Breast epithelium (tissue), 4 donors: ENCODE data around the gene C9orf152. TPM values are rescaled to one million over a fixed set of nuclear protein-coding genes. Genes with fewer than 3 reads are reported as not detected.
"Not testable (repeated sequence)": the region's sequence is repeated elsewhere in the genome, so short reads cannot be mapped to it uniquely, and the experiment has no call there.

Experiments
- DNase-seq, 2 donors: peaks; one replicate each; pipeline ENCODE4 v3.0.0-alpha.2; 2019; ENCODE audit warnings: low spot score in 2 of 2
- H3K27ac ChIP-seq, 2 donors: fragments of 200-600 bp; sonication (generic) in 1 of 2; one replicate each; pipeline ENCODE4 v1.5.1; 2016 to 2019; ENCODE audit warnings: mild to moderate bottlenecking in 1 of 2
- H3K27me3 ChIP-seq, 2 donors: fragments of 200-600 bp; sonication (generic) in 1 of 2; one replicate each; pipeline versions ENCODE4 v1.5.1 to v1.6.0; 2017 to 2019; ENCODE audit warnings: control low read depth in 1 of 2, mild to moderate bottlenecking in 1 of 2
- H3K36me3 ChIP-seq: fragments of 200-600 bp; one replicate; pipeline ENCODE4 v1.5.1; 2019
- H3K4me1 ChIP-seq, 2 donors: fragments of 200-600 bp; sonication (generic); one replicate each; pipeline ENCODE4 v1.5.1; 2016 to 2019; ENCODE audit warnings: control low read depth in 1 of 2
- H3K4me3 ChIP-seq, 3 donors: fragments of 200-600 bp; sonication (generic); 1 replicate in 2 of 3; 2 replicates in 1 of 3; pipeline ENCODE4 v1.5.1; 2016 to 2019; ENCODE audit warnings: mild to moderate bottlenecking in 3 of 3, moderate library complexity in 2 of 3
- H3K9me3 ChIP-seq, 2 donors: fragments of 200-600 bp; sonication (generic) in 1 of 2; one replicate each; pipeline ENCODE4 v1.5.1; 2016 to 2019; ENCODE audit warnings: control low read depth in 1 of 2
- POLR2A ChIP-seq: fragments of 450-650 bp; IDR thresholded peaks from one replicate; pipeline ENCODE4 v1.6.1; 2016; ENCODE audit warnings: antibody characterized with exemption, mild to moderate bottlenecking, moderate library complexity
- POLR2AphosphoS5 ChIP-seq, 3 donors: sonication (generic); formaldehyde crosslinking; IDR thresholded peaks; one replicate each; pipeline ENCODE4 v1.6.1; 2017; ENCODE audit warnings: antibody characterized with exemption in 3 of 3
- intact Hi-C: fragments of 100-400 bp; cut with DNase I; formaldehyde crosslinking; loops from one replicate; pipeline ENCODE4 v1.15.1; 2023; ENCODE audit warnings: low total_unique reads
- total RNA-seq, 3 donors: library from RNA; depleted of rRNA; stranded (reverse); fragments of >200 nt; gene quantifications; one replicate each; pipeline ENCODE4 v1.1.0, GENCODE V29; 2016
- TF ChIP-seq, protein P1 (sequence below), 3 donors: fragments of 450-650 bp; IDR thresholded peaks; one replicate each; pipeline ENCODE4 v1.5.1; 2016 to 2017; ENCODE audit warnings: antibody characterized with exemption in 3 of 3, mild to moderate bottlenecking in 3 of 3, moderate library complexity in 3 of 3

C9orf152 gene
- total RNA-seq, 3 donors from 2014 or later: 7.9 to 10.2 TPM; not detected in 1

DNA sequence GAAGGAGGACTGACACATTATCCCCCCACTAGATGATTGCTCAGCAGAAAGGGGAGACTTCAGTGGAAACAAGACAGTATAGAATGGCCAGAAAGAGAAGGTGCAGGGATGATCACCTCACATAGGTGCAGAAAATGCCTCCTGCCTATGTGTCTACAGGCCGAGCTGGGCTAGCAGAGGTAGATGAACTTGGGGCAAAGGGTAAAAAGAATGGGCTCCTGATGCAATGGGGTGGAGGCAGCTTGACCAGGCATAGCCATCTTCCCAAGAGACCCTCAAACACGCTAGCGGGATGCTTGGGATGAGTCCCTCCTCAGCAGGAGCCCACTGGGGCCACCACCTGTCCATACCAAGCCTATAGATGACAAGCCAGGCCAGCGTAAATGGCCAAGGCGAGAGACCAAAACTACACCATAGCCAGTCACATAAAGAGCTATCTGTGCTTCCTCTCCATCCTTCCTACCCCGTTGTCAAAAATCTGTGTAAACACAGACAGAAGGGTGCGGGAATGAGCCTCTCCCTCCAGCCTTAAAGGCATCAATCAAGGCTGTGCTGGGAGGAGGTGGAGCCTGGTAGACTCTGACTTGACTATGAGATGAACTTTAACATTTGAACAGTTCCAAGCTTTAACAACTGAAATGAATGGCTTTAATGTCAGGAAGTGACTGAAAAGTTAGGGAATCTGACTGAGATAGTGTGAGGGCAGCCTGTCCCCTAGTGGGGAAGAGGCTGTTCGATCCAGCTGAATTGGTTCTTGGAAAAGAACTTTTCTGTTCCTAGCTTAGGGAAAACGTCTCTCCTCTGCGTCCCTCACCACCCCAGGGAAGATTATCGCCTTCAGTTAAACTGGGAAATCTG, 10.4 kb downstream of the C9orf152 start:
- Histone ChIP-seq H3K9me3 (no peaks in the 10 kb centered on the region), H3K36me3 (no peaks in the 10 kb centered on the region), H3K4me1 (no peaks in the 10 kb centered on the region), H3K27ac (no peak overlapping the region), H3K4me3 (no peak overlapping the region), H3K27me3 (no peaks in the 10 kb centered on the region)
- intact Hi-C loops: no loop called here
- TF ChIP-seq, protein P1, sequence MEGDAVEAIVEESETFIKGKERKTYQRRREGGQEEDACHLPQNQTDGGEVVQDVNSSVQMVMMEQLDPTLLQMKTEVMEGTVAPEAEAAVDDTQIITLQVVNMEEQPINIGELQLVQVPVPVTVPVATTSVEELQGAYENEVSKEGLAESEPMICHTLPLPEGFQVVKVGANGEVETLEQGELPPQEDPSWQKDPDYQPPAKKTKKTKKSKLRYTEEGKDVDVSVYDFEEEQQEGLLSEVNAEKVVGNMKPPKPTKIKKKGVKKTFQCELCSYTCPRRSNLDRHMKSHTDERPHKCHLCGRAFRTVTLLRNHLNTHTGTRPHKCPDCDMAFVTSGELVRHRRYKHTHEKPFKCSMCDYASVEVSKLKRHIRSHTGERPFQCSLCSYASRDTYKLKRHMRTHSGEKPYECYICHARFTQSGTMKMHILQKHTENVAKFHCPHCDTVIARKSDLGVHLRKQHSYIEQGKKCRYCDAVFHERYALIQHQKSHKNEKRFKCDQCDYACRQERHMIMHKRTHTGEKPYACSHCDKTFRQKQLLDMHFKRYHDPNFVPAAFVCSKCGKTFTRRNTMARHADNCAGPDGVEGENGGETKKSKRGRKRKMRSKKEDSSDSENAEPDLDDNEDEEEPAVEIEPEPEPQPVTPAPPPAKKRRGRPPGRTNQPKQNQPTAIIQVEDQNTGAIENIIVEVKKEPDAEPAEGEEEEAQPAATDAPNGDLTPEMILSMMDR (IDR thresholded peaks at IDR 0.05): no peak
- no peak for TF ChIP-seq POLR2AphosphoS5 (IDR thresholded peaks at IDR 0.05)
- no peak for DNase-seq

- H3K36me3 ChIP-seq, H3K9me3 ChIP-seq, H3K27ac ChIP-seq, intact Hi-C loops, H3K4me1 ChIP-seq, DNase-seq, H3K27me3 ChIP-seq, H3K4me3 ChIP-seq: not testable (repeated sequence)
Observed at GRCh38 chr9:110196084-110196499, 11.9 kb downstream of the C9orf152 start.

DNA sequence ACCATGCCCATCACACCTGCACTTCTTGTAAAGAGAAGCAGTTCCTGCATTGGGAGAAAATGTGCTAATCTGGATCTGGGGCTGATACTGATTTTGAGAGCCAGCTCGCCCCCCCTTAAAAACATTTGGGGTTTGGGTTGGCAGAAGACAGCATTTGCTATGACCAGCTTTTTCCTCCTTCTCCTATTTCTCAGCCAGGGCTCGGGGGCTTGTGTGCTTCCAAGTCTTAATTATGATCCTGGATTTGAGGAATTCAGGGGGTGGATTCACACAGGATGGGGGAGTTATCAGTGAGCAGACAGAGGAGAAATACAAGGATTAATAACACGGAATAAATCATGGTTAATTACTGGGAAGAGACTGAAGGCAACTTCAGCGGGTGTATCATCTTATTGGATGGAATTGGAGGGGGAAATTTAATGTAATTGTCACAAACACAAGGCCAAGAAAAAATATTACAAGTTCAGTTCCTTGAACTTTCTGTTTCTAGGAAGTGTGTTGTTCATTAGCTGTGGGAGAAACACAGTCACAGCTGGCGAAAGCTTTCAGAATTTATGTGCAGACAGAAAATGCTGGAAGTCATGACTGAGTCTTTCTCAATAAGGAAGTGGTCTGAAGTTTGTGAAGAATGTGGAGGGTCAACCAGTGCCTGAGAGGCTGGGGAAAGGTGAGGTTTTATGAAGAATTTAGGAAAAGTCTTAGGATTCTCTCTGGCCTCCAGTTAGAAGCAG, 15.3 kb downstream of the C9orf152 start:
- Histone ChIP-seq H3K27ac (peak overlapping the region; percentile 79 to 86), H3K36me3 (no peaks in the 10 kb centered on the region), H3K9me3 (no peaks in the 10 kb centered on the region), H3K27me3 (no peaks in the 10 kb centered on the region), H3K4me1 (no peaks in the 10 kb centered on the region), H3K4me3 (peak overlapping the region in 1 of 3 donors; percentile 34)
- TF ChIP-seq, protein P1 (IDR thresholded peaks at IDR 0.05): no peak
- TF ChIP-seq POLR2AphosphoS5 (IDR thresholded peaks at IDR 0.05): peak in 2 of 3 donors; percentile 22 to 24
- no peak for TF ChIP-seq POLR2A
- DNase-seq: peak in 1 of 2 donors; percentile 55
- intact Hi-C loops: no loop called here

- no peaks in the 10 kb centered on the region for H3K9me3 ChIP-seq
- no peaks in the 10 kb centered on the region for H3K36me3 ChIP-seq
- TF ChIP-seq POLR2A: no peak
- no peak for TF ChIP-seq POLR2AphosphoS5 (IDR thresholded peaks at IDR 0.05)
- TF ChIP-seq, protein P1 (IDR thresholded peaks at IDR 0.05): no peak
- no peak overlapping the region for H3K4me3 ChIP-seq
- H3K27me3 ChIP-seq: no peaks in the 10 kb centered on the region
- no peaks in the 10 kb centered on the region for H3K4me1 ChIP-seq
- DNase-seq: no peak
- H3K27ac ChIP-seq: peak overlapping the region in 1 of 2 donors; percentile 79
- intact Hi-C loops: no loop called here
Observed at GRCh38 chr9:110191615-110192014, 16.3 kb downstream of the C9orf152 start.

DNA sequence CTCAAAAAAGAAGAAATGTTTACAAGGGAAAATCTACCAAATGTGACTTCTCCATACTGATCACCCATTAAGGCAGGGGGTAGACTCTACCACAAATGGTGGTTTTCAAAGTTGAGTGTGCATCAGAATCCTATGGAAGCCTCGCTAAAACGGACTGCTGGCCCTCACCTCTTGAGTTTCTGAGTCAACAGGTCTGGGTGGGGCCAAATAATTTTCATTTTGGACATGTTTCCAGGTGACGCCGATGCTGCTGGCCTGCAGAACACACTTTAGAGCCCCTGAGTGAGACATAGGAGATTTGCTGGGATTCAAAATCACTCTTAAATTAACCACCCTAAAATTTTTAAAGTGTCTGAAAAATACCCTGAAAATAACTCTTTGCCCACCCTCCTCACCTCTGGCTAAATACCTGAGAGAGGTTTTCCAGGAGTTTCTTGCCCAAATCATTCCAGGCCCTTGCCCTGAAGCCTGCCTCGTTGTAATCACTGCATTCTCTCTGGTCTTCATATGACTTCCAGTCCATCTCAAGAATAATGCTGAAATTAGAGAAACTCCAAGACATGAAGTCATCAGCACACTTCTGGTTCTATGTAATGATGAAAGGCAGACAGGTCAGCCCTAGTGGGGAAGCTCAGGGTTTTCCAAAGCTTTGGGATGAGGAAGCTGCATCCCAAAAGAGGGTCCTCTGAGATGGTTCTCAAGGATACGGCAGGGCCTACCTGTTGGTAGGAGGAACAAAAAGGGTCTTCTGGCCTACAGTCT, 18.2 kb downstream of the C9orf152 start:
- DNase-seq: no peak
- TF ChIP-seq, protein P1 (IDR thresholded peaks at IDR 0.05): no peak
- no peak for TF ChIP-seq POLR2A
- TF ChIP-seq POLR2AphosphoS5 (IDR thresholded peaks at IDR 0.05): no peak
- Histone ChIP-seq H3K27me3 (no peaks in the 10 kb centered on the region), H3K4me1 (no peaks in the 10 kb centered on the region), H3K4me3 (no peak overlapping the region), H3K36me3 (no peaks in the 10 kb centered on the region), H3K9me3 (no peaks in the 10 kb centered on the region), H3K27ac (peak overlapping the region; percentile 32 to 79)
- intact Hi-C loops: no loop called here
